ENCODE data around the gene DTX2.
"Not testable (repeated sequence)": the region's sequence is repeated elsewhere in the genome, so short reads cannot be mapped to it uniquely, and the experiment has no call there.

- TF ChIP-seq EZH2 (IDR thresholded peaks at IDR 0.05; ENCODE audit: borderline replicate concordance, insufficient read depth, low read depth, low read length, poor library complexity, severe bottlenecking); CTCF (IDR thresholded peaks at IDR 0.05): not testable (repeated sequence)
Observed at GRCh38 chr7:76439120-76439888, 22.2 kb upstream of the DTX2 start.

All from B cell (primary cell).